Activated CD8-positive, alpha-beta memory T cell treated with anti-CD3 and anti-CD28 coated beads, Interleukin-2, amount 10 ng/mL, durations not matched to agents 7 days and 5 days (primary cell): ENCODE measurements around the gene DENND5A. TPM values are rescaled to one million over a fixed set of nuclear protein-coding genes. Genes with fewer than 3 reads are reported as not detected.

ENCODE experiments used
- ATAC-seq: fragments of 150-1000 bp; cut with Tn5 transposase; one replicate; pipeline ENCODE4 v1.10.0; 2021; ENCODE audit warnings: moderate library complexity
- CTCF ChIA-PET: fragments of 350-600 bp; sonication (Branson Sonifier 250); formaldehyde crosslinking; loops from one replicate; lab custom pipeline; 2021; ENCODE audit warnings: antibody characterized with exemption; lab: Charles Lee
- DNase-seq: peaks from one replicate; pipeline ENCODE4 v3.0.0-alpha.2; 2020
- H3K27ac Mint-ChIP-seq: one replicate; pipeline ENCODE4 v1.8.0; 2021; ENCODE audit warnings: mild to moderate bottlenecking, mixed read lengths
- H3K27me3 Mint-ChIP-seq: one replicate; pipeline ENCODE4 v1.8.0; 2021; ENCODE audit warnings: mixed read lengths
- H3K36me3 Mint-ChIP-seq: one replicate; pipeline ENCODE4 v1.8.0; 2021; ENCODE audit warnings: mild to moderate bottlenecking, mixed read lengths
- H3K4me1 Mint-ChIP-seq: one replicate; pipeline ENCODE4 v1.8.0; 2021; ENCODE audit warnings: mixed read lengths
- H3K4me3 Mint-ChIP-seq: one replicate; pipeline ENCODE4 v1.8.0; 2021; ENCODE audit warnings: mild to moderate bottlenecking, moderate library complexity, mixed read lengths
- H3K9me3 Mint-ChIP-seq: one replicate; pipeline ENCODE4 v1.8.0; 2022; ENCODE audit warnings: low read depth, mixed read lengths
- total RNA-seq, 2 experiments: library from RNA; stranded (reverse); gene quantifications; one replicate each; pipeline ENCODE4 v1.2.3, GENCODE V29; 2021

The DENND5A gene
- total RNA-seq, 2 experiments from 2014 or later = 15.9 to 19.0 TPM

GRCh38 chr11:9148035-9148434 lies 117.1 kb downstream of the DENND5A start:
- DNase-seq (no peak), ATAC-seq (no peak)
- CTCF ChIA-PET = interaction anchor here (1.4 kb wide), 1 partner anchor 10 kb away, joined by 5 read pairs; no protein-coding TSS in a partner anchor
- H3K27ac Mint-ChIP-seq = no peak overlapping the region
- no peaks in the 10 kb centered on the region for H3K36me3 Mint-ChIP-seq
- H3K4me3 Mint-ChIP-seq = no peak overlapping the region
- H3K9me3 Mint-ChIP-seq = no peaks in the 10 kb centered on the region
- no peaks in the 10 kb centered on the region for H3K27me3 Mint-ChIP-seq
- H3K4me1 Mint-ChIP-seq = peaks cover 3% of the 10 kb centered on the region

GRCh38 chr11:9146477-9146876 lies 118.7 kb downstream of the DENND5A start:
- CTCF ChIA-PET = interaction anchor here (1.7 kb wide), 1 partner anchor 9 kb away, joined by 6 read pairs; no protein-coding TSS in a partner anchor
- Mint-ChIP-seq H3K4me3 (no peak overlapping the region), H3K9me3 (no peaks in the 10 kb centered on the region), H3K27me3 (no peaks in the 10 kb centered on the region), H3K27ac (no peak overlapping the region), H3K4me1 (peaks cover 3% of the 10 kb centered on the region), H3K36me3 (no peaks in the 10 kb centered on the region)
- DNase-seq (no peak), ATAC-seq (no peak)

GRCh38 chr11:9145283-9145682 lies 119.9 kb downstream of the DENND5A start:
- Mint-ChIP-seq H3K36me3 (no peaks in the 10 kb centered on the region), H3K9me3 (no peaks in the 10 kb centered on the region), H3K27ac (no peak overlapping the region), H3K27me3 (no peaks in the 10 kb centered on the region), H3K4me3 (no peak overlapping the region), H3K4me1 (no peaks in the 10 kb centered on the region)
- ATAC-seq (no peak), DNase-seq (no peak)
- CTCF ChIA-PET = interaction anchor here (0.7 kb wide), 1 partner anchor 49 kb away, joined by 3 read pairs; no protein-coding TSS in a partner anchor

GRCh38 chr11:9144828-9145227 lies 120.3 kb downstream of the DENND5A start:
- no peak overlapping the region for H3K4me3 Mint-ChIP-seq
- H3K27ac Mint-ChIP-seq = no peak overlapping the region
- no peaks in the 10 kb centered on the region for H3K4me1 Mint-ChIP-seq
- no peaks in the 10 kb centered on the region for H3K9me3 Mint-ChIP-seq
- no peaks in the 10 kb centered on the region for H3K36me3 Mint-ChIP-seq
- ATAC-seq = no peak
- no peaks in the 10 kb centered on the region for H3K27me3 Mint-ChIP-seq
- CTCF ChIA-PET = interaction anchor here (0.7 kb wide), 1 partner anchor 49 kb away, joined by 3 read pairs; no protein-coding TSS in a partner anchor
- no peak for DNase-seq

GRCh38 chr11:9143721-9144120 lies 121.4 kb downstream of the DENND5A start:
- no peak for DNase-seq
- no peak for ATAC-seq
- H3K36me3 Mint-ChIP-seq = no peaks in the 10 kb centered on the region
- CTCF ChIA-PET = interaction anchor here (1.5 kb wide), 1 partner anchor 10 kb away, joined by 4 read pairs; no protein-coding TSS in a partner anchor
- H3K4me3 Mint-ChIP-seq = no peak overlapping the region
- peaks cover 5% of the 10 kb centered on the region for H3K4me1 Mint-ChIP-seq
- H3K27me3 Mint-ChIP-seq = no peaks in the 10 kb centered on the region
- H3K27ac Mint-ChIP-seq = no peak overlapping the region
- no peaks in the 10 kb centered on the region for H3K9me3 Mint-ChIP-seq

- no peak overlapping the region for H3K4me3 Mint-ChIP-seq
- H3K9me3 Mint-ChIP-seq = no peaks in the 10 kb centered on the region
- H3K36me3 Mint-ChIP-seq = no peaks in the 10 kb centered on the region
- ATAC-seq (no peak), DNase-seq (no peak)
- H3K4me1 Mint-ChIP-seq = peaks cover 8% of the 10 kb centered on the region
- CTCF ChIA-PET = interaction anchor here (1.4 to 1.9 kb wide), 3 partner anchors 11 to 127 kb away, joined by 3 to 4 read pairs (median 4); no protein-coding TSS in a partner anchor
- H3K27me3 Mint-ChIP-seq = no peaks in the 10 kb centered on the region
- no peak overlapping the region for H3K27ac Mint-ChIP-seq
Observed at GRCh38 chr11:9142732-9143131, 122.4 kb downstream of the DENND5A start.

GRCh38 chr11:9141186-9141585 lies 124.0 kb downstream of the DENND5A start:
- CTCF ChIA-PET = interaction anchor here (1.0 to 1.4 kb wide), 2 partner anchors 125 to 366 kb away, joined by 3 to 7 read pairs; no protein-coding TSS in a partner anchor

GRCh38 chr11:9139628-9140357 lies 125.4 kb downstream of the DENND5A start:
- peaks cover 21% of the 10 kb centered on the region for H3K4me1 Mint-ChIP-seq
- no peaks in the 10 kb centered on the region for H3K9me3 Mint-ChIP-seq
- H3K36me3 Mint-ChIP-seq = no peaks in the 10 kb centered on the region
- CTCF ChIA-PET = interaction anchor here (1.2 to 1.4 kb wide), 2 partner anchors 10 to 124 kb away, joined by 3 to 7 read pairs; no protein-coding TSS in a partner anchor
- DNase-seq (no peak), ATAC-seq (no peak)
- H3K27me3 Mint-ChIP-seq = no peaks in the 10 kb centered on the region
- H3K4me3 Mint-ChIP-seq = no peak overlapping the region
- H3K27ac Mint-ChIP-seq = no peak overlapping the region

More at GRCh38 chr11:9141186-9141585, 124.0 kb downstream of the DENND5A start:
- H3K4me3 Mint-ChIP-seq = no peak overlapping the region
- H3K27me3 Mint-ChIP-seq = no peaks in the 10 kb centered on the region
- peaks cover 20% of the 10 kb centered on the region for H3K4me1 Mint-ChIP-seq
- ATAC-seq (no peak), DNase-seq (no peak)
- no peak overlapping the region for H3K27ac Mint-ChIP-seq
- no peaks in the 10 kb centered on the region for H3K9me3 Mint-ChIP-seq
- no peaks in the 10 kb centered on the region for H3K36me3 Mint-ChIP-seq

GRCh38 chr11:9138612-9139579 lies 126.3 kb downstream of the DENND5A start:
- ATAC-seq (no peak), DNase-seq (no peak)
- no peak overlapping the region for H3K4me3 Mint-ChIP-seq
- H3K27me3 Mint-ChIP-seq = no peaks in the 10 kb centered on the region
- no peak overlapping the region for H3K27ac Mint-ChIP-seq
- H3K36me3 Mint-ChIP-seq = no peaks in the 10 kb centered on the region
- CTCF ChIA-PET = interaction anchor here (0.6 to 2.9 kb wide), 24 partner anchors 8 to 831 kb away, joined by 3 to 79 read pairs (median 4); partner anchors contain the start of gene TMEM9B
- peaks cover 21% of the 10 kb centered on the region for H3K4me1 Mint-ChIP-seq
- H3K9me3 Mint-ChIP-seq = no peaks in the 10 kb centered on the region

GRCh38 chr11:9138133-9138453 lies 127.1 kb downstream of the DENND5A start:
- H3K36me3 Mint-ChIP-seq = no peaks in the 10 kb centered on the region
- H3K27me3 Mint-ChIP-seq = no peaks in the 10 kb centered on the region
- no peak overlapping the region for H3K4me3 Mint-ChIP-seq
- peaks cover 21% of the 10 kb centered on the region for H3K4me1 Mint-ChIP-seq
- peak; percentile 17 for ATAC-seq
- no peak for DNase-seq
- H3K27ac Mint-ChIP-seq = no peak overlapping the region
- CTCF ChIA-PET = interaction anchor here (0.5 to 2.9 kb wide), 48 partner anchors 9 to 832 kb away, joined by 3 to 79 read pairs (median 4); partner anchors contain the start of genes NRIP3 and TMEM9B
- H3K9me3 Mint-ChIP-seq = no peaks in the 10 kb centered on the region

GRCh38 chr11:9137293-9138132 lies 127.6 kb downstream of the DENND5A start:
- H3K36me3 Mint-ChIP-seq = no peaks in the 10 kb centered on the region
- peaks cover 21% of the 10 kb centered on the region for H3K4me1 Mint-ChIP-seq
- ATAC-seq (peak; percentile 97), DNase-seq (peak; percentile 76)
- H3K4me3 Mint-ChIP-seq = no peak overlapping the region
- no peaks in the 10 kb centered on the region for H3K27me3 Mint-ChIP-seq
- no peaks in the 10 kb centered on the region for H3K9me3 Mint-ChIP-seq
- peak overlapping the region; percentile 20 for H3K27ac Mint-ChIP-seq
- CTCF ChIA-PET = interaction anchor here (0.5 to 2.9 kb wide), 53 partner anchors 9 to 833 kb away, joined by 3 to 79 read pairs (median 4); partner anchors contain the start of genes NRIP3 and TMEM9B

GRCh38 chr11:9136741-9137140 lies 128.4 kb downstream of the DENND5A start:
- ATAC-seq (no peak), DNase-seq (no peak)
- Mint-ChIP-seq H3K4me1 (peaks cover 21% of the 10 kb centered on the region), H3K27ac (no peak overlapping the region), H3K9me3 (no peaks in the 10 kb centered on the region), H3K36me3 (no peaks in the 10 kb centered on the region), H3K4me3 (no peak overlapping the region), H3K27me3 (no peaks in the 10 kb centered on the region)
- CTCF ChIA-PET = interaction anchor here (1.0 to 2.9 kb wide), 10 partner anchors 10 to 398 kb away, joined by 3 to 79 read pairs (median 7); partner anchors contain the start of gene TMEM9B
